Dedifferentiated amniotic fluid mesenchymal stem cell (primary cell): ENCODE data around the gene ELAVL2.

ENCODE experiments used
- DNase-seq: peaks from one replicate; pipeline ENCODE4 v3.0.0-alpha.2; 2016; ENCODE audit errors: extremely low spot score

Gene ELAVL2

GRCh38 chr9:23826120-23826629 lies at the start of gene ELAVL2:
TSS of gene ELAVL2 (minus strand) at chr9:23826240. CDS start at chr9:23762234, 64,006 bp downstream.
- peak; percentile 93 for DNase-seq

- DNase-seq = no peak
Measured at GRCh38 chr9:23858234-23858633, 32.2 kb upstream of the ELAVL2 start.

GRCh38 chr9:23855873-23856604 lies 30.0 kb upstream of the ELAVL2 start:
- DNase-seq = no peak

GRCh38 chr9:23850690-23851629 lies 24.9 kb upstream of the ELAVL2 start:
- no peak for DNase-seq

- DNase-seq = no peak
Measured at GRCh38 chr9:23850242-23850689, 24.2 kb upstream of the ELAVL2 start.

- no peak for DNase-seq
Measured at GRCh38 chr9:23849379-23850035, 23.5 kb upstream of the ELAVL2 start.

- DNase-seq = no peak
Measured at GRCh38 chr9:23842565-23843129, 16.6 kb upstream of the ELAVL2 start.

- no peak for DNase-seq
Measured at GRCh38 chr9:23841304-23841703, 15.3 kb upstream of the ELAVL2 start.

GRCh38 chr9:23837038-23837437 lies 11.0 kb upstream of the ELAVL2 start:
- no peak for DNase-seq

- DNase-seq = no peak
Measured at GRCh38 chr9:23830929-23831730, 5.1 kb upstream of the ELAVL2 start.

- DNase-seq = no peak
Measured at GRCh38 chr9:23830476-23830805, 4.4 kb upstream of the ELAVL2 start.

- DNase-seq = no peak
Measured at GRCh38 chr9:23829580-23830475, 3.8 kb upstream of the ELAVL2 start.

- DNase-seq = no peak
Measured at GRCh38 chr9:23825700-23826099, 340 bp downstream of the ELAVL2 start.

GRCh38 chr9:23824830-23825591 lies 1.0 kb downstream of the ELAVL2 start:
- DNase-seq = no peak

GRCh38 chr9:23823986-23824829 lies 1.8 kb downstream of the ELAVL2 start:
- no peak for DNase-seq

- DNase-seq = no peak
Measured at GRCh38 chr9:23823269-23823668, 2.8 kb downstream of the ELAVL2 start.

GRCh38 chr9:23822261-23823169 lies 3.5 kb downstream of the ELAVL2 start:
- DNase-seq = no peak
